RWPE2 (cell line): ENCODE data around the gene ELOVL6.

Experiments
- ATAC-seq: fragments of 200-7000 bp; cut with Tn5 transposase; 3 replicates; pipeline ENCODE4 v1.9.1; 2021; ENCODE audit warnings: low read depth
- DNase-seq: peaks from one replicate; pipeline ENCODE4 v3.0.0-alpha.2; 2020; ENCODE audit warnings: low spot score
- H3K27ac ChIP-seq: fragments of 450-650 bp; 2 replicates; pipeline ENCODE4 v1.5.1; 2017; ENCODE audit warnings: mild to moderate bottlenecking; ENCODE audit not compliant: poor library complexity, severe bottlenecking
- H3K27me3 ChIP-seq: fragments of 250-450 bp; sonication (Bioruptor Pico); 2 replicates; pipeline ENCODE4 v1.5.1; 2021; ENCODE audit warnings: mild to moderate bottlenecking, moderate library complexity; ENCODE audit not compliant: insufficient read depth, poor library complexity, severe bottlenecking
- H3K36me3 ChIP-seq: fragments of 250-450 bp; sonication (Bioruptor Pico); 2 replicates; pipeline ENCODE4 v1.5.1; 2020; ENCODE audit warnings: low read depth, mild to moderate bottlenecking, moderate library complexity
- H3K4me1 ChIP-seq: fragments of 250-450 bp; sonication (Bioruptor Pico); 2 replicates; pipeline ENCODE4 v1.5.1; 2021; ENCODE audit warnings: mild to moderate bottlenecking, moderate library complexity; ENCODE audit not compliant: insufficient read depth, poor library complexity, severe bottlenecking
- H3K4me3 ChIP-seq: fragments of 250-450 bp; sonication (Bioruptor Pico); 2 replicates; pipeline ENCODE4 v1.5.1; 2021; ENCODE audit warnings: mild to moderate bottlenecking, moderate library complexity; ENCODE audit not compliant: severe bottlenecking
- H3K9me3 ChIP-seq: fragments of 250-450 bp; sonication (Bioruptor Pico); 2 replicates; pipeline ENCODE4 v1.5.1; 2021; ENCODE audit warnings: mild to moderate bottlenecking, moderate library complexity; ENCODE audit not compliant: severe bottlenecking
- TF ChIP-seq, protein P1 (sequence below): fragments of 450-650 bp; IDR thresholded peaks from one replicate; pipeline ENCODE4 v1.5.1; 2017; ENCODE audit warnings: mild to moderate bottlenecking, moderate library complexity; ENCODE audit not compliant: poor library complexity, severe bottlenecking

ELOVL6 gene

DNA sequence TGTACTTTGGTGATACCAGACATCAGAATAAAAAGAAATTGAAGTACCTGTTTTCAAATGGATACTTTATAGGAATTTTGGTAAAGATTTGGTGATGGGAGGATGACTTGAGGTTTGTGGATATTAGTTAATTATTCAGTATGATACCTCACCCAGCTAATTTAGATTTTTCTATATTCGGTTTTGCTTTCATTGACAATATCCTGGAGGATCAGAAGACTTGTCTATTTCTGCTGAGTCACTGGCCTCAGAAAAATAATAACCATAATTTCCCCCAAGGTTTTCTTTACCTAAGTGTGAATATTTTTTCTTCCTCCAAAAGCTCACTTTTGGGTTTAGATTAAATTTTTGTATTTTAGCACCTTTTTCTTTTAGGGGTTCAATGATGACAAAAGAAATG lies 185.5 kb downstream of the ELOVL6 start:
- Histone ChIP-seq H3K27ac (no peak overlapping the region), H3K9me3 (no peaks in the 10 kb centered on the region), H3K4me3 (no peak overlapping the region), H3K4me1 (no peaks in the 10 kb centered on the region), H3K27me3 (no peaks in the 10 kb centered on the region), H3K36me3 (no peaks in the 10 kb centered on the region)
- no peak for ATAC-seq
- TF ChIP-seq, protein P1, sequence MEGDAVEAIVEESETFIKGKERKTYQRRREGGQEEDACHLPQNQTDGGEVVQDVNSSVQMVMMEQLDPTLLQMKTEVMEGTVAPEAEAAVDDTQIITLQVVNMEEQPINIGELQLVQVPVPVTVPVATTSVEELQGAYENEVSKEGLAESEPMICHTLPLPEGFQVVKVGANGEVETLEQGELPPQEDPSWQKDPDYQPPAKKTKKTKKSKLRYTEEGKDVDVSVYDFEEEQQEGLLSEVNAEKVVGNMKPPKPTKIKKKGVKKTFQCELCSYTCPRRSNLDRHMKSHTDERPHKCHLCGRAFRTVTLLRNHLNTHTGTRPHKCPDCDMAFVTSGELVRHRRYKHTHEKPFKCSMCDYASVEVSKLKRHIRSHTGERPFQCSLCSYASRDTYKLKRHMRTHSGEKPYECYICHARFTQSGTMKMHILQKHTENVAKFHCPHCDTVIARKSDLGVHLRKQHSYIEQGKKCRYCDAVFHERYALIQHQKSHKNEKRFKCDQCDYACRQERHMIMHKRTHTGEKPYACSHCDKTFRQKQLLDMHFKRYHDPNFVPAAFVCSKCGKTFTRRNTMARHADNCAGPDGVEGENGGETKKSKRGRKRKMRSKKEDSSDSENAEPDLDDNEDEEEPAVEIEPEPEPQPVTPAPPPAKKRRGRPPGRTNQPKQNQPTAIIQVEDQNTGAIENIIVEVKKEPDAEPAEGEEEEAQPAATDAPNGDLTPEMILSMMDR: no peak
- DNase-seq: no peak

DNA sequence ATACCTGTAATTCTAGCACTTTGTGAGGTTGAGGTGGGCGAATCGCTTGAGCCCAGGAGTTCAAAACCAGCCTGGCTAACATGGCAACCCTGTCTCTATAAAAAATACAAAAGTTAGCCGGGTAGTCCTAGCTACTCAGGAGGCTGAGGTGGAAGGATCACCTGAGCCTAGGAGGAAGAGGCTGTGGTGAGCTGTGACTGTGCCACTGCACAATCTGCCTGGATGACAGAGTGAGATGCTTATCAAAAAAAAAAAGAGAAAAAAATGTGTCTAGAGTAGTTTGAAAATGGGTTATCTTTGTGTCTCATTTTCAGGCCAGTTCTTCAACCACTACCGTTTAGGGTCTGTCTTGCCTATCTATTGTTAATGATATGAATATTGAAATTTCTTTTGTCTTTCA lies 187.6 kb downstream of the ELOVL6 start:
- Histone ChIP-seq H3K36me3 (no peaks in the 10 kb centered on the region), H3K4me1 (no peaks in the 10 kb centered on the region), H3K27me3 (no peaks in the 10 kb centered on the region), H3K27ac (no peak overlapping the region), H3K4me3 (no peak overlapping the region), H3K9me3 (no peaks in the 10 kb centered on the region)
- ATAC-seq (no peak), DNase-seq (no peak)
- TF ChIP-seq, protein P1: no peak

DNA sequence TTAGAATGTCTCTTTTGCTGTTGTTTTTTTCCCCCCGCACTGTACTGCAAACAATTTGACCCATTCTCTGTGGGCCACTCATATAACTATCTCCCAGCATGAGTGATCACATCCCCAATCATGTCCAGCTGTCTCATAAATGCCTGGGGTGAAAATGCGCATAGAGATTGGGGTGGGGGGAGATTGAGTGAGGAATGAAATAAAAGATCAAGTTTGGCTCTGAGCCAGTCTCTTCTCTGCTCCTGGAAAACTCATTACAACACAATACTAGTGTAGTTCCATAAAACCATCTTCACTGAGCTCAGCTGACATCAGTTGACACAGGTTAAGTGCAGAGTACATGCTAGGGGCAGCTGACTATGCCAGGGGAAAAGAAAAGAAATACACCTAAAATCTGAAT lies 188.9 kb downstream of the ELOVL6 start:
- Histone ChIP-seq H3K4me1 (no peaks in the 10 kb centered on the region), H3K27me3 (no peaks in the 10 kb centered on the region), H3K9me3 (no peaks in the 10 kb centered on the region), H3K27ac (no peak overlapping the region), H3K36me3 (no peaks in the 10 kb centered on the region), H3K4me3 (no peak overlapping the region)
- ATAC-seq: no peak
- no peak for DNase-seq
- TF ChIP-seq, protein P1: no peak

DNA sequence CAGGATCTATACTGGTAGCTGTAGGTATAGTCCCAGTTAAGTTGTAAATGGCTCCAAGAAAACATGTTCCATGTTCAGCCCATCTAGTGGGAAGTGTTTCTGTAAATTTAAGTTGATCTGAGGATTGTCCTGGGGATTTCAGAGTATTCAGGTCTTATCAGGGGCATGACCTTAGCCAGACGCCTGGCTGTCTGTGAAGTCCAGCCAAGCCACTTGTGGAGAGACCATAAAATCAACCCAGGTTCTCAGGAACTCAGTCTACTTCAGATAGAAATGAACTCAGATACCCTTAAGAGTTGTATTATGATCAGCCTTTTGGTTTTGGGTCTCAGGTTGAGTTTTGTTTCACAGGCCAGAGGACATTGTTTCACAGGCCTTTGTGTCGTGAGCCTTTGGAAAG lies 189.9 kb downstream of the ELOVL6 start:
- DNase-seq: no peak
- Histone ChIP-seq H3K9me3 (no peaks in the 10 kb centered on the region), H3K27me3 (no peaks in the 10 kb centered on the region), H3K36me3 (no peaks in the 10 kb centered on the region), H3K4me3 (no peak overlapping the region), H3K4me1 (no peaks in the 10 kb centered on the region), H3K27ac (no peak overlapping the region)
- TF ChIP-seq, protein P1: no peak
- no peak for ATAC-seq

DNA sequence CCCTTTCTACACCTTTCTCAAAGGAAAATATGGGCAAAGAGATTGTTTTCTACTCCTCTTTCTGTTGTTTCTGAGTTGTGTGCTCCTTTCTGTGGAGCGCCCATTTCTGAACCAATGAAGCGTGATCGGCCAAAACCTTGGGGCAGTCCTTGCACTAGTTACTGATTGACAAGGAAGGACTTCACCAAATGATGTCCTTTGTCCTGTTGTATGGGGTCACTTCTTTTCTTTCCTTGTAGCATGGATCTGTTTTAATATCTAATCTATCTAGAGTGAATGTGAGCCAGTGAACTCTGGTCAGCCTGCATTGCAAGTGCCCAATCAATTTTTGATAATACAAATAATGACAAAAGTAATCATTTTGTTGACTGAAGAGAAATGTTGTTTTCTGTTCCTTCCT lies 191.2 kb downstream of the ELOVL6 start:
- no peaks in the 10 kb centered on the region for H3K27me3 ChIP-seq
- TF ChIP-seq, protein P1: no peak
- no peak for DNase-seq
- H3K36me3 ChIP-seq: no peaks in the 10 kb centered on the region
- H3K9me3 ChIP-seq: no peaks in the 10 kb centered on the region
- no peaks in the 10 kb centered on the region for H3K4me1 ChIP-seq
- no peak overlapping the region for H3K4me3 ChIP-seq
- no peak overlapping the region for H3K27ac ChIP-seq
- no peak for ATAC-seq
